ENCODE measurements around the gene PDSS2.
"Not testable (repeated sequence)": the region's sequence is repeated elsewhere in the genome, so short reads cannot be mapped to it uniquely, and the experiment has no call there.

PDSS2 gene

GRCh38 chr6:107318100-107318736, 141.1 kb downstream of the PDSS2 start:
- peak; percentile 6 to 70 for DNase-seq

GRCh38 chr6:107315114-107315513, 144.2 kb downstream of the PDSS2 start:
- no peak for DNase-seq

GRCh38 chr6:107314531-107314939, 144.8 kb downstream of the PDSS2 start:
- no peak for DNase-seq

GRCh38 chr6:107313776-107314175, 145.6 kb downstream of the PDSS2 start:
- no peak for DNase-seq

- DNase-seq, result no peak
These were observed 149.0 kb downstream of the PDSS2 start for GRCh38 chr6:107310362-107310761.

- DNase-seq, result no peak
These were observed 150.7 kb downstream of the PDSS2 start for GRCh38 chr6:107308677-107309076.

- not testable (repeated sequence) for DNase-seq
These were observed 153.4 kb downstream of the PDSS2 start for GRCh38 chr6:107305994-107306393.

GRCh38 chr6:107305391-107305790, 154.0 kb downstream of the PDSS2 start:
- no peak for DNase-seq

GRCh38 chr6:107304421-107305025, 154.8 kb downstream of the PDSS2 start:
- no peak for DNase-seq

- DNase-seq, result no peak
These were observed 166.0 kb downstream of the PDSS2 start for GRCh38 chr6:107293350-107293749.

GRCh38 chr6:107292715-107293271, 166.6 kb downstream of the PDSS2 start:
- DNase-seq, result peak; percentile 4 to 7

GRCh38 chr6:107290491-107290890, 168.9 kb downstream of the PDSS2 start:
- DNase-seq, result no peak

- not testable (repeated sequence) for DNase-seq
These were observed 170.1 kb downstream of the PDSS2 start for GRCh38 chr6:107289258-107289657.

- not testable (repeated sequence) for DNase-seq
These were observed 173.7 kb downstream of the PDSS2 start for GRCh38 chr6:107285683-107286082.

- no peak for DNase-seq
These were observed 174.6 kb downstream of the PDSS2 start for GRCh38 chr6:107284805-107285204.

- DNase-seq, result no peak
These were observed 178.6 kb downstream of the PDSS2 start for GRCh38 chr6:107280791-107281190.

GRCh38 chr6:107280001-107280400, 179.4 kb downstream of the PDSS2 start:
- DNase-seq, result not testable (repeated sequence)

- no peak for DNase-seq
These were observed 184.0 kb downstream of the PDSS2 start for GRCh38 chr6:107275330-107275865.

GRCh38 chr6:107274288-107274687, 185.1 kb downstream of the PDSS2 start:
- DNase-seq, result no peak

GRCh38 chr6:107272246-107272645, 187.1 kb downstream of the PDSS2 start:
- no peak for DNase-seq

- no peak for DNase-seq
These were observed 188.1 kb downstream of the PDSS2 start for GRCh38 chr6:107271208-107271790.

- no peak for DNase-seq
These were observed 191.7 kb downstream of the PDSS2 start for GRCh38 chr6:107267634-107268033.

- no peak for DNase-seq
These were observed 192.4 kb downstream of the PDSS2 start for GRCh38 chr6:107267006-107267405.

- DNase-seq, result no peak
These were observed 192.8 kb downstream of the PDSS2 start for GRCh38 chr6:107266563-107266962.
